Spleen (tissue), 11 donors: ENCODE results near the gene PIAS1. TPM values are rescaled to one million over a fixed set of nuclear protein-coding genes. Genes with fewer than 3 reads are reported as not detected.

Experiments used
- DNase-seq: peaks from one replicate; pipeline ENCODE4 v3.0.0-alpha.2; 2020
- H3K27ac ChIP-seq, 8 donors: fragments of 200-600 bp; sonication (generic) in 7 of 8; 1 replicate in 4 of 8; 2 replicates in 4 of 8; pipeline versions ENCODE4 v1.5.0 to v1.8.0; 2016 to 2021; ENCODE audit warnings: inconsistent platforms in 4 of 8, mild to moderate bottlenecking in 4 of 8, moderate library complexity in 1 of 8
- H3K27me3 ChIP-seq, 7 donors: fragments of 200-600 bp; sonication (generic) in 6 of 7; replicated peaks in 1 of 7; 1 replicate in 4 of 7; 2 replicates in 3 of 7; pipeline versions ENCODE4 v1.5.0 to v1.8.0; 2016 to 2021; ENCODE audit warnings: inconsistent platforms in 3 of 7, mild to moderate bottlenecking in 1 of 7
- H3K36me3 ChIP-seq, 6 donors: fragments of 200-600 bp; sonication (generic) in 5 of 6; 1 replicate in 4 of 6; 2 replicates in 2 of 6; pipeline versions ENCODE4 v1.5.0 to v1.8.0; 2016 to 2021; ENCODE audit warnings: inconsistent platforms in 2 of 6
- H3K4me1 ChIP-seq, 6 donors: fragments of 200-600 bp; sonication (generic) in 5 of 6; 1 replicate in 3 of 6; 2 replicates in 3 of 6; pipeline versions ENCODE4 v1.5.0 to v1.8.0; 2016 to 2021; ENCODE audit warnings: inconsistent platforms in 3 of 6
- H3K4me3 ChIP-seq, 8 donors: fragments of 200-600 bp; sonication (generic) in 7 of 8; 1 replicate in 4 of 8; 2 replicates in 4 of 8; pipeline versions ENCODE4 v1.5.0 to v1.8.0; 2016 to 2021; ENCODE audit warnings: inconsistent platforms in 4 of 8, mild to moderate bottlenecking in 4 of 8, moderate library complexity in 2 of 8
- H3K9me3 ChIP-seq, 8 donors: fragments of 200-600 bp; sonication (generic) in 7 of 8; 1 replicate in 4 of 8; 2 replicates in 4 of 8; pipeline versions ENCODE4 v1.5.0 to v1.8.0; 2016 to 2021; ENCODE audit warnings: inconsistent platforms in 4 of 8
- CTCF ChIP-seq, 11 experiments: fragments of 200-600 bp in 7 of 11; fragments of 450-650 bp in 4 of 11; sonication (generic) in 4 of 11; IDR thresholded peaks in 8 of 11; conservative IDR thresholded peaks in 3 of 11; 1 replicate in 7 of 11; 2 replicates in 4 of 11; pipeline versions ENCODE4 v1.4.0 to v1.8.0; 2016 to 2021; ENCODE audit warnings: antibody characterized with exemption in 11 of 11, inconsistent platforms in 4 of 11, mild to moderate bottlenecking in 1 of 11
- POLR2A ChIP-seq, 3 donors: fragments of 450-650 bp; IDR thresholded peaks; one replicate each; pipeline ENCODE4 v1.5.1; 2017; ENCODE audit warnings: antibody characterized with exemption in 3 of 3, mild to moderate bottlenecking in 1 of 3
- POLR2AphosphoS5 ChIP-seq, 3 donors: sonication (generic); formaldehyde crosslinking; IDR thresholded peaks; one replicate each; pipeline ENCODE4 v1.5.1; 2017; ENCODE audit warnings: antibody characterized with exemption in 3 of 3
- WGBS, 5 donors: extraction: QIAGEN DNeasy Blood & Tissue Kit in 3 of 5; methylation state at CpG; one replicate each; pipeline versions ENCODE4 v1.1.5 to v1.1.7; 2013 to 2018; 5-methylcytosine and 5-hydroxymethylcytosine counted together
- intact Hi-C: fragments of 100-400 bp; cut with DNase I; formaldehyde crosslinking; loops from one replicate; pipeline ENCODE4 v1.15.0; 2023; ENCODE audit warnings: low total_unique reads
- polyA plus RNA-seq, 3 donors: library from polyadenylated mRNA; stranded (reverse); fragments of 200-250 nt; gene quantifications; one replicate each; pipeline ENCODE4 v1.2.1, GENCODE V29; 2013
- total RNA-seq, 7 donors: library from RNA; depleted of rRNA in 3 of 7; stranded (reverse); fragments of >200 nt in 3 of 7; fragmentation: NEBNext Ultra II Directional in 4 of 7; extraction: Animal tissue kit (Norgen Biotek cat#: 25700) in 4 of 7; gene quantifications; one replicate each; pipeline versions ENCODE4 v1.1.0 to v1.2.1, GENCODE V29; 2016 to 2021
- donor health status: healthy with polysubstance abuse.
- donor health status: DM: no; HTN: no; CAD: no; lungs with moderate emphysema.
- donor health status: DM: no; HTN: no; CAD: no.
- donor health status: Bipolar disorder and iron deficiency.
- donor health status: healthy.
- donor health status: DM: no; HTN: no; CAD: no.
- donor health status: DM: yes; HTN: yes; CAD: no.

The PIAS1 gene
- total and polyA plus RNA-seq, 10 donors: 12.0 to 104 (median 64.7) TPM

- H3K27me3 ChIP-seq: no peaks in the 10 kb centered on the region
- H3K4me3 ChIP-seq: no peak overlapping the region
- intact Hi-C loops: no loop called here
- H3K27ac ChIP-seq: no peak overlapping the region
- peaks cover 0 to 53% (median 12%) of the 10 kb centered on the region in 6 donors for H3K36me3 ChIP-seq
- DNase-seq: no peak
- no peak for TF ChIP-seq CTCF (IDR thresholded peaks at IDR 0.05 in 8 of 11, conservative IDR thresholded peaks at IDR 0.05 in 3 of 11)
- TF ChIP-seq POLR2AphosphoS5 (IDR thresholded peaks at IDR 0.05): no peak
- TF ChIP-seq POLR2A (IDR thresholded peaks at IDR 0.05): no peak
- 47 to 73% (median 59%) methylated on average over 1 of the region's 1 CpG for WGBS, 5 donors
- peaks cover 10 to 30% (median 28%) of the 10 kb centered on the region in 8 donors for H3K9me3 ChIP-seq
- H3K4me1 ChIP-seq: peaks cover 0 to 62% (median 29%) of the 10 kb centered on the region in 6 donors
Observed at GRCh38 chr15:68096099-68096498, 42.0 kb downstream of the PIAS1 start.

GRCh38 chr15:68097029-68097428, 42.9 kb downstream of the PIAS1 start:
- intact Hi-C loops: no loop called here
- TF ChIP-seq POLR2A (IDR thresholded peaks at IDR 0.05) (no peak), POLR2AphosphoS5 (IDR thresholded peaks at IDR 0.05) (no peak), CTCF (IDR thresholded peaks at IDR 0.05 in 8 of 11, conservative IDR thresholded peaks at IDR 0.05 in 3 of 11) (no peak)
- Histone ChIP-seq H3K27me3 (no peaks in the 10 kb centered on the region), H3K36me3 (peaks cover 0 to 53% (median 10%) of the 10 kb centered on the region in 6 donors), H3K4me3 (no peak overlapping the region), H3K27ac (no peak overlapping the region), H3K9me3 (peaks cover 10 to 30% (median 28%) of the 10 kb centered on the region in 8 donors), H3K4me1 (peaks cover 0 to 66% (median 37%) of the 10 kb centered on the region in 6 donors)
- no peak for DNase-seq

GRCh38 chr15:68098465-68098864, 44.4 kb downstream of the PIAS1 start:
- 51 to 78% (median 57%) methylated on average over 1 of the region's 1 CpG for WGBS, 5 donors
- Histone ChIP-seq H3K27ac (peak overlapping the region in 1 of 8 donors; percentile 6), H3K36me3 (peaks cover 0 to 54% (median 12%) of the 10 kb centered on the region in 6 donors), H3K9me3 (peaks cover 10 to 35% (median 29%) of the 10 kb centered on the region in 8 donors), H3K4me1 (peaks cover 0 to 58% (median 35%) of the 10 kb centered on the region in 6 donors), H3K27me3 (no peaks in the 10 kb centered on the region), H3K4me3 (no peak overlapping the region)
- no peak for DNase-seq
- intact Hi-C loops: no loop called here
- TF ChIP-seq CTCF (IDR thresholded peaks at IDR 0.05 in 8 of 11, conservative IDR thresholded peaks at IDR 0.05 in 3 of 11) (no peak), POLR2AphosphoS5 (IDR thresholded peaks at IDR 0.05) (no peak), POLR2A (IDR thresholded peaks at IDR 0.05) (no peak)

GRCh38 chr15:68100194-68100593, 46.1 kb downstream of the PIAS1 start:
- H3K9me3 ChIP-seq: peaks cover 10 to 38% (median 33%) of the 10 kb centered on the region in 8 donors
- H3K27ac ChIP-seq: no peak overlapping the region
- H3K4me1 ChIP-seq: peaks cover 0 to 60% (median 39%) of the 10 kb centered on the region in 6 donors
- no peak overlapping the region for H3K4me3 ChIP-seq
- 88 to 95% (median 92%) methylated on average over 2 of the region's 2 CpGs for WGBS, 5 donors
- intact Hi-C loops: no loop called here
- TF ChIP-seq CTCF (IDR thresholded peaks at IDR 0.05 in 8 of 11, conservative IDR thresholded peaks at IDR 0.05 in 3 of 11): no peak
- no peak for TF ChIP-seq POLR2A (IDR thresholded peaks at IDR 0.05)
- no peak for TF ChIP-seq POLR2AphosphoS5 (IDR thresholded peaks at IDR 0.05)
- DNase-seq: no peak
- H3K36me3 ChIP-seq: peaks cover 0 to 51% (median 19%) of the 10 kb centered on the region in 6 donors
- H3K27me3 ChIP-seq: no peaks in the 10 kb centered on the region
